Gastrocnemius medialis (tissue), 4 donors: ENCODE data around the gene PFKM. TPM values are rescaled to one million over a fixed set of nuclear protein-coding genes. Genes with fewer than 3 reads are reported as not detected.

Experiments used
- ATAC-seq, 2 donors: fragments of 150-250 bp; one replicate each; pipeline ENCODE4 v1.9.1; 2016
- DNase-seq, 2 donors: peaks; one replicate each; pipeline ENCODE4 v3.0.0-alpha.2; 2019
- H3K27ac ChIP-seq, 4 donors: fragments of 200-600 bp; sonication (generic); 1 replicate in 1 of 4; 2 replicates in 3 of 4; pipeline ENCODE4 v1.5.1; 2016 to 2018; ENCODE audit warnings: mild to moderate bottlenecking in 2 of 4, moderate library complexity in 1 of 4
- H3K27me3 ChIP-seq, 3 donors: fragments of 200-600 bp; sonication (generic) in 2 of 3; 1 replicate in 1 of 3; 2 replicates in 2 of 3; pipeline versions ENCODE4 v1.5.1 to v1.6.0; 2016 to 2019; ENCODE audit warnings: mild to moderate bottlenecking in 1 of 3, moderate library complexity in 1 of 3
- H3K36me3 ChIP-seq, 2 donors: fragments of 200-600 bp; sonication (generic) in 1 of 2; one replicate each; pipeline ENCODE4 v1.5.1; 2017 to 2018
- H3K4me1 ChIP-seq, 2 donors: fragments of 200-600 bp; sonication (generic) in 1 of 2; one replicate each; pipeline ENCODE4 v1.5.1; 2016 to 2017; ENCODE audit warnings: mild to moderate bottlenecking in 2 of 2
- H3K4me3 ChIP-seq, 4 donors: fragments of 200-600 bp; sonication (generic) in 3 of 4; 1 replicate in 1 of 4; 2 replicates in 3 of 4; pipeline ENCODE4 v1.5.1; 2016 to 2019; ENCODE audit warnings: mild to moderate bottlenecking in 2 of 4
- H3K9me3 ChIP-seq, 3 donors: fragments of 200-600 bp; sonication (generic) in 2 of 3; 1 replicate in 1 of 3; 2 replicates in 2 of 3; pipeline ENCODE4 v1.5.1; 2016 to 2019
- CTCF ChIP-seq, 5 experiments: fragments of 450-650 bp in 3 of 5; fragments of 200-600 bp in 2 of 5; sonication (generic) in 2 of 5; IDR thresholded peaks in 4 of 5; conservative IDR thresholded peaks in 1 of 5; 1 replicate in 4 of 5; 2 replicates in 1 of 5; pipeline ENCODE4 v1.5.1; 2016 to 2019; ENCODE audit warnings: antibody characterized with exemption in 5 of 5, mild to moderate bottlenecking in 3 of 5, moderate library complexity in 3 of 5
- POLR2A ChIP-seq, 2 donors: fragments of 450-650 bp; IDR thresholded peaks; one replicate each; pipeline ENCODE4 v1.6.1; 2017; ENCODE audit warnings: antibody characterized with exemption in 2 of 2, mild to moderate bottlenecking in 2 of 2, moderate library complexity in 2 of 2
- in situ Hi-C, 4 donors: fragments of 200-750 bp; cut with MboI; loops; one replicate each; pipeline versions ENCODE4 v1.15.0 to v1.8.0; 2017; ENCODE audit warnings: low sequenced_read_pairs in 4 of 4
- intact Hi-C: fragments of 100-400 bp; cut with DNase I; formaldehyde crosslinking; loops from one replicate; pipeline ENCODE4 v1.15.1; 2023; ENCODE audit warnings: low total_unique reads
- total RNA-seq, 4 donors: library from RNA; depleted of rRNA; stranded (reverse); fragments of >200 nt; gene quantifications; one replicate each; pipeline versions ENCODE4 v1.1.0 to v1.2.3, GENCODE V29; 2016

The PFKM gene
- total RNA-seq, 4 donors from 2014 or later, result 341 to 1,022 (median 763) TPM

- Histone ChIP-seq H3K4me3 (no peak overlapping the region), H3K36me3 (no peaks in the 10 kb centered on the region), H3K9me3 (no peaks in the 10 kb centered on the region), H3K27me3 (peaks cover 42 to 52% (median 45%) of the 10 kb centered on the region in 3 donors), H3K4me1 (peaks cover 13 to 18% of the 10 kb centered on the region in 2 donors), H3K27ac (no peak overlapping the region)
- in situ Hi-C loops, result loop anchor here in 3 of 4 donors (10.0 to 25.0 kb wide), 2 partner anchors 95 to 217 kb away; partner anchors contain the start of gene TMEM106C (in 3 of the 3)
- TF ChIP-seq POLR2A (IDR thresholded peaks at IDR 0.05), result no peak
- no peak for TF ChIP-seq CTCF (IDR thresholded peaks at IDR 0.05 in 4 of 5, conservative IDR thresholded peaks at IDR 0.05 in 1 of 5)
- DNase-seq, result no peak
- no peak for ATAC-seq
- intact Hi-C loops, result no loop called here
Measured at GRCh38 chr12:48179466-48179865, 60.3 kb downstream of the PFKM start.

- no peak overlapping the region for H3K4me3 ChIP-seq
- in situ Hi-C loops, result loop anchor here in 3 of 4 donors (25.0 kb wide), 1 partner anchor 218 kb away; the partner anchor contains the start of gene TMEM106C (in 3 of the 3)
- H3K36me3 ChIP-seq, result no peaks in the 10 kb centered on the region
- H3K9me3 ChIP-seq, result no peaks in the 10 kb centered on the region
- no peak for ATAC-seq
- H3K27me3 ChIP-seq, result peaks cover 44 to 61% (median 54%) of the 10 kb centered on the region in 3 donors
- peaks cover 13 to 18% of the 10 kb centered on the region in 2 donors for H3K4me1 ChIP-seq
- TF ChIP-seq POLR2A (IDR thresholded peaks at IDR 0.05) (no peak), CTCF (IDR thresholded peaks at IDR 0.05 in 4 of 5, conservative IDR thresholded peaks at IDR 0.05 in 1 of 5) (no peak)
- intact Hi-C loops, result loop anchor here (5.0 kb wide), 1 partner anchor 213 kb away; no protein-coding TSS in a partner anchor
- no peak for DNase-seq
- peak overlapping the region in 1 of 4 donors; percentile 32 for H3K27ac ChIP-seq
Measured at GRCh38 chr12:48180424-48180823, 61.3 kb downstream of the PFKM start.

- in situ Hi-C loops (loop anchor here in 3 of 4 donors (25.0 kb wide), 1 partner anchor 219 kb away; the partner anchor contains the start of gene TMEM106C (in 3 of the 3)), intact Hi-C loops (loop anchor here (5.0 kb wide), 1 partner anchor 214 kb away; no protein-coding TSS in a partner anchor)
- Histone ChIP-seq H3K4me1 (peaks cover 13 to 18% of the 10 kb centered on the region in 2 donors), H3K27ac (peak overlapping the region in 3 of 4 donors; percentile 7 to 46 (median 41)), H3K27me3 (peaks cover 44 to 65% (median 57%) of the 10 kb centered on the region in 3 donors), H3K9me3 (no peaks in the 10 kb centered on the region), H3K36me3 (no peaks in the 10 kb centered on the region), H3K4me3 (no peak overlapping the region)
- DNase-seq (no peak), ATAC-seq (no peak)
- no peak for TF ChIP-seq POLR2A (IDR thresholded peaks at IDR 0.05)
- TF ChIP-seq CTCF (IDR thresholded peaks at IDR 0.05 in 4 of 5, conservative IDR thresholded peaks at IDR 0.05 in 1 of 5), result no peak
Measured at GRCh38 chr12:48180857-48181495, 61.8 kb downstream of the PFKM start.

GRCh38 chr12:48182631-48183030 lies 63.5 kb downstream of the PFKM start:
- Histone ChIP-seq H3K4me1 (peaks cover 13 to 18% of the 10 kb centered on the region in 2 donors), H3K9me3 (no peaks in the 10 kb centered on the region), H3K4me3 (peak overlapping the region; percentile 58 to 62 (median 60)), H3K27me3 (peaks cover 44 to 65% (median 57%) of the 10 kb centered on the region in 3 donors), H3K27ac (peak overlapping the region; percentile 17 to 56 (median 38)), H3K36me3 (no peaks in the 10 kb centered on the region)
- TF ChIP-seq CTCF (IDR thresholded peaks at IDR 0.05 in 4 of 5, conservative IDR thresholded peaks at IDR 0.05 in 1 of 5) (no peak), POLR2A (IDR thresholded peaks at IDR 0.05) (no peak)
- no peak for DNase-seq
- in situ Hi-C loops, result loop anchor here in 3 of 4 donors (25.0 kb wide), 1 partner anchor 220 kb away; the partner anchor contains the start of gene TMEM106C (in 3 of the 3)
- intact Hi-C loops, result loop anchor here (5.0 kb wide), 1 partner anchor 215 kb away; no protein-coding TSS in a partner anchor
- ATAC-seq, result no peak
